HG03045 (cell line): ENCODE results near the gene CAMK4.

Source experiments
- ATAC-seq: cut with Tn5 transposase; IDR thresholded peaks from one replicate; pipeline ENCODE4 v1.9.1; 2021; ENCODE audit warnings: mild to moderate bottlenecking, moderate library complexity; ENCODE audit not compliant: unreplicated experiment

Gene CAMK4

DNA sequence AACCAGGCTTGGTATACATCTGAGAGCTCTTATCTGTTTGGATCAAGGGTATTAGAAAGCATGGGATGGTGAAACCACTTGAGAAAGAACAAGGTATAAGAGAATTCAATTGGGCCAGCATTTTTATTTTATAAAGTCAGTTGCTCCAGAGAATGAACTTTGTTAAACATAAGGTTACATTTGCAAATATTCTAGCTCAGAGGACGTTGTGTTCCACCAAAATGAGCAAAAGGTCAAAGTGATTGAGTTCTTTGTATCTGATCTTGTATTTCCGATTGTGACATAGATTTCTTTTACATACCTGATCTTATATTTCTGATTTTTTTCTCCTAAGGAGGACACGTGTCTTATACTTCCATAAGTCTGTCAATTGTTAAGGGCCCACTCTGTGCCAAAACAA is 296.7 kb downstream of the CAMK4 start:
- no peak for ATAC-seq

- ATAC-seq, result no peak
These were observed 303.9 kb downstream of the CAMK4 start for GRCh38 chr5:111528056-111528455.

- ATAC-seq, result peak; percentile 94
These were observed 306.1 kb downstream of the CAMK4 start for GRCh38 chr5:111530298-111530740.

GRCh38 chr5:111532886-111533582 is 308.9 kb downstream of the CAMK4 start:
- no peak for ATAC-seq

- ATAC-seq, result no peak
These were observed 311.8 kb downstream of the CAMK4 start for GRCh38 chr5:111535879-111536549.

DNA sequence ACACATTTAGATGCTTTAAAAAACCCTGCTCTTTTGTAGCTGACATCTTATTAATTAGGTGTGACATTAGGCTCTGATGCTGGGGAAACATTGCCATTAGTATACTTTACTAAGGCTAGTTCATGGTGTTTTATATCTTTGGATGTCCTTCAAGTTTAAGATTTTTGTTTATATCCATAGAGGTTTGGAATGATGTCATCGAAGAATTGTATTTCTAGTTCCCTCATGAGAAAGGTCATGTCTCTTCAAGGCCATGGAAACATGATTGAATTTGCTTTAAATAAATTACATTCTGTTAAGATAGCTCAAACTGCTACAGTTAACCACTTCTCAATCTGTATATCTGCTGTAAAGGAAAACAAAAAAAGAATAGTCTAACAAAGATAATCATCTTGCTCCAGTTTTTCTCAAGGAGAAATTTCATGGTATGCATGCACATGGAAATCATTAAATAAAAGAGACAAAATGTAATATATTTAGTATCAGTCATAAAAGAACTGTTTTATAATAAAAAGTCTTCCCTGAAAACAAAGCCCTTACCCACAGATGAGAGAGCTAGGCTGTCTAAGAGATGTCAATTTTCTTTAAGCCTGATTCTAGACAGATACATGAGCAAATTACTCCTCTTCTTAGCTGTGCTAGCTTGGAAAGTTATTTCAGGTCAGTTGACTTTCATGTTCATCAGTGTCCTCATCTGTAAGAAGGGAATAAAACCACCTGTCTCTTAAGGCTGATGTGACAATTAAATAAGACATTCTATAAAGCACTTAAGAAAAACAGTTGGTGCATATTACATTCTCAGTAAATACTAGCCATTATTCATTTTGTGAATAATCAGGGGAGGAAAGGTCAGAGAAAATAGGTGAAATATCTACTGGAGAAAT is 313.2 kb downstream of the CAMK4 start:
- ATAC-seq, result no peak
